Fibroblast of lung (primary cell): ENCODE data around the gene NF1. TPM values are rescaled to one million over a fixed set of nuclear protein-coding genes. Genes with fewer than 3 reads are reported as not detected.

ENCODE experiments used
- DNase-seq, 2 donors: peaks; one replicate each; pipeline versions ENCODE4 v3.0.0 to v3.0.0-alpha.2; 2010; ENCODE audit warnings: low read depth in 2 of 2
- H2AFZ ChIP-seq: 2 replicates; pipeline ENCODE4 v1.5.1; 2012; ENCODE audit warnings: low read length, control low read depth, inconsistent platforms
- H3K27ac ChIP-seq: 2 replicates; pipeline ENCODE4 v1.5.1; 2011; ENCODE audit warnings: low read length, control low read depth; ENCODE audit not compliant: insufficient read depth
- H3K27me3 ChIP-seq: 2 replicates; pipeline ENCODE4 v1.5.1; 2011; ENCODE audit warnings: mild to moderate bottlenecking, low read length; ENCODE audit not compliant: control insufficient read depth, insufficient read depth
- H3K36me3 ChIP-seq: 2 replicates; pipeline ENCODE4 v1.5.1; 2011; ENCODE audit warnings: low read length; ENCODE audit not compliant: control insufficient read depth, insufficient read depth
- H3K4me1 ChIP-seq: 2 replicates; pipeline ENCODE4 v1.5.1; 2011; ENCODE audit warnings: low read length; ENCODE audit not compliant: control insufficient read depth, insufficient read depth; ENCODE audit errors: extremely low read depth
- H3K4me2 ChIP-seq: 2 replicates; pipeline ENCODE4 v1.5.1; 2011; ENCODE audit warnings: low read length, control low read depth; ENCODE audit not compliant: insufficient read depth; ENCODE audit errors: extremely low read depth
- H3K4me3 ChIP-seq, 4 experiments: fragments of 200-600 bp in 1 of 4; sonication (generic) in 1 of 4; replicated peaks in 1 of 4; 2 replicates each; pipeline ENCODE4 v1.5.1; 2011 to 2016; ENCODE audit warnings: low read length in 4 of 4, low read depth in 3 of 4, mild to moderate bottlenecking in 3 of 4, control low read depth in 2 of 4, inconsistent platforms in 1 of 4, mixed read lengths in 1 of 4; ENCODE audit not compliant: insufficient read depth in 1 of 4; ENCODE audit errors: control extremely low read depth in 1 of 4
- H3K79me2 ChIP-seq: 2 replicates; pipeline ENCODE4 v1.5.1; 2012; ENCODE audit warnings: mild to moderate bottlenecking, low read length, inconsistent platforms; ENCODE audit not compliant: control insufficient read depth, insufficient read depth
- H3K9ac ChIP-seq: 2 replicates; pipeline ENCODE4 v1.5.1; 2011; ENCODE audit warnings: mild to moderate bottlenecking, low read length, control low read depth; ENCODE audit not compliant: insufficient read depth
- H3K9me3 ChIP-seq: 2 replicates; pipeline ENCODE4 v1.5.1; 2012; ENCODE audit warnings: low read depth, low read length; ENCODE audit not compliant: control insufficient read depth, insufficient read depth
- H4K20me1 ChIP-seq: 2 replicates; pipeline ENCODE4 v1.5.1; 2011; ENCODE audit warnings: low read length; ENCODE audit not compliant: control insufficient read depth, insufficient read depth; ENCODE audit errors: extremely low read depth
- CTCF ChIP-seq, 2 donors: IDR thresholded peaks in 1 of 2; conservative IDR thresholded peaks in 1 of 2; 1 replicate in 1 of 2; 2 replicates in 1 of 2; pipeline ENCODE4 v1.5.1; 2011 to 2012; ENCODE audit warnings: low read length in 2 of 2, control low read depth in 1 of 2, inconsistent platforms in 1 of 2, low read depth in 1 of 2, mild to moderate bottlenecking in 1 of 2
- EZH2 ChIP-seq: IDR thresholded peaks from 2 replicates; pipeline ENCODE4 v1.5.1; 2012; ENCODE audit warnings: low read length, control low read depth, mild to moderate bottlenecking; ENCODE audit errors: missing control alignments
- polyA plus RNA-seq, 2 donors: library from polyadenylated mRNA; depleted of rRNA in 1 of 2; stranded (reverse) in 1 of 2; unstranded in 1 of 2; fragments of >200 nt; gene quantifications; 2 replicates each; pipeline ENCODE4 v1.2.1, GENCODE V29; 2011 to 2012; ENCODE audit warnings: missing spikeins in 1 of 2
- total RNA-seq: library from RNA; depleted of rRNA; stranded (reverse); fragments of >200 nt; gene quantifications from 2 replicates; pipeline ENCODE4 v1.2.1, GENCODE V29; 2014

The NF1 gene
- total and polyA plus RNA-seq, 2 donors (not counting 1 experiment from before 2014, with no cell fraction given), result 52.8 to 78.8 TPM

GRCh38 chr17:31417051-31417792 is 322.4 kb downstream of the NF1 start:
- Histone ChIP-seq H3K9ac (no peak overlapping the region), H3K79me2 (no peaks in the 10 kb centered on the region), H3K27me3 (peaks cover 6% of the 10 kb centered on the region), H3K27ac (no peak overlapping the region), H3K4me2 (no peak overlapping the region), H4K20me1 (no peaks in the 10 kb centered on the region), H3K36me3 (no peaks in the 10 kb centered on the region), H2AFZ (no peak overlapping the region), H3K9me3 (no peaks in the 10 kb centered on the region), H3K4me3 (no peak overlapping the region), H3K4me1 (no peaks in the 10 kb centered on the region)
- no peak for DNase-seq
- TF ChIP-seq CTCF (conservative IDR thresholded peaks at IDR 0.05 in 1 of 2, IDR thresholded peaks at IDR 0.05 in 1 of 2; ENCODE audit: low read depth in 1 of 2, low read length in 2 of 2) (no peak), EZH2 (no peak)

- Histone ChIP-seq H3K9me3 (no peaks in the 10 kb centered on the region), H3K4me3 (no peak overlapping the region), H3K36me3 (no peaks in the 10 kb centered on the region), H3K4me1 (no peaks in the 10 kb centered on the region), H2AFZ (no peak overlapping the region), H3K4me2 (no peak overlapping the region), H3K27ac (no peak overlapping the region), H3K27me3 (peaks cover 2% of the 10 kb centered on the region), H3K79me2 (no peaks in the 10 kb centered on the region), H3K9ac (no peak overlapping the region), H4K20me1 (no peaks in the 10 kb centered on the region)
- TF ChIP-seq EZH2 (no peak), CTCF (conservative IDR thresholded peaks at IDR 0.05 in 1 of 2, IDR thresholded peaks at IDR 0.05 in 1 of 2; ENCODE audit: low read depth in 1 of 2, low read length in 2 of 2) (no peak)
- DNase-seq, result no peak
Measured at GRCh38 chr17:31418773-31419350, 324.1 kb downstream of the NF1 start.

- Histone ChIP-seq H3K4me1 (no peaks in the 10 kb centered on the region), H3K9ac (no peak overlapping the region), H3K36me3 (no peaks in the 10 kb centered on the region), H4K20me1 (no peaks in the 10 kb centered on the region), H3K4me2 (no peak overlapping the region), H3K9me3 (no peaks in the 10 kb centered on the region), H3K27me3 (peaks cover 2% of the 10 kb centered on the region), H3K4me3 (no peak overlapping the region), H3K79me2 (no peaks in the 10 kb centered on the region), H2AFZ (no peak overlapping the region), H3K27ac (no peak overlapping the region)
- no peak for DNase-seq
- TF ChIP-seq EZH2, result no peak
- no peak for TF ChIP-seq CTCF (conservative IDR thresholded peaks at IDR 0.05 in 1 of 2, IDR thresholded peaks at IDR 0.05 in 1 of 2; ENCODE audit: low read depth in 1 of 2, low read length in 2 of 2)
Measured at GRCh38 chr17:31422443-31422842, 327.7 kb downstream of the NF1 start.
